ENCODE measurements around the gene SNTB2. TPM values are rescaled to one million over a fixed set of nuclear protein-coding genes. Genes with fewer than 3 reads are reported as not detected.

SNTB2 gene
- total RNA-seq, 1 experiment from 2014 or later: 20.2 TPM

- H3K9me3 ChIP-seq (ENCODE audit: control insufficient read depth, low read depth, low read length): no peaks in the 10 kb centered on the region
- WGBS (ENCODE audit: extremely low coverage, insufficient read length, low lambda C conversion rate): no CpG with 5 or more reads among the region's 1 CpG
- H3K36me3 Mint-ChIP-seq (ENCODE audit: insufficient read depth in 1 of 3, low read depth in 3 of 3): peaks cover 9 to 14% (median 10%) of the 10 kb centered on the region in 3 experiments
- no peaks in the 10 kb centered on the region for H4K20me1 ChIP-seq (ENCODE audit: control insufficient read depth, insufficient read depth, insufficient read length)
- no peak overlapping the region for H4K8ac ChIP-seq (replicated peaks; ENCODE audit: insufficient read length, low read depth, low read length)
- H3K79me1 ChIP-seq (ENCODE audit: insufficient read depth, low read depth, low read length, poor library complexity, severe bottlenecking): no peaks in the 10 kb centered on the region
- H3K18ac ChIP-seq (ENCODE audit: insufficient read length, low read depth, low read length): no peak overlapping the region
- no peaks in the 10 kb centered on the region for H3K27me3 ChIP-seq (ENCODE audit: insufficient read depth, low read length)
- no peaks in the 10 kb centered on the region for H3K9me3 Mint-ChIP-seq
- H3K27me3 Mint-ChIP-seq (ENCODE audit: low read depth): no peaks in the 10 kb centered on the region
- H3K14ac ChIP-seq (ENCODE audit: insufficient read depth, low read length): no peak overlapping the region
- H3T11ph ChIP-seq (ENCODE audit: low read length): no peak overlapping the region
- H3K27ac ChIP-seq (ENCODE audit: insufficient read length, low read depth, low read length): no peak overlapping the region
- no peak overlapping the region for H2BK5ac ChIP-seq (ENCODE audit: insufficient read length, low read length)
- no peak overlapping the region for H3K4me2 ChIP-seq (ENCODE audit: insufficient read depth, insufficient read length, low read length)
- no peak overlapping the region for H3K4ac ChIP-seq (ENCODE audit: low read depth, low read length)
- no peak overlapping the region for H2BK20ac ChIP-seq (ENCODE audit: low read depth, low read length, poor library complexity, severe bottlenecking)
- H3K79me2 ChIP-seq (ENCODE audit: insufficient read depth, low read length): no peaks in the 10 kb centered on the region
- H4K91ac ChIP-seq (ENCODE audit: insufficient read length, low read depth, low read length): no peak overlapping the region
- H3K56ac ChIP-seq (ENCODE audit: insufficient read length, low read depth, low read length): no peak overlapping the region
- no peak overlapping the region for H3K9ac ChIP-seq (ENCODE audit: extremely low read depth, insufficient read length, low read length)
- TF ChIP-seq CTCF (conservative IDR thresholded peaks at IDR 0.05): no peak
- H4K5ac ChIP-seq (ENCODE audit: insufficient read length, low read depth, low read length): no peak overlapping the region
- H3K27ac Mint-ChIP-seq: no peak overlapping the region
- H2AFZ ChIP-seq (ENCODE audit: low read length): no peak overlapping the region
- DNase-seq: no peak
- H2BK15ac ChIP-seq (ENCODE audit: low read depth, low read length): no peak overlapping the region
- H3K4me3 Mint-ChIP-seq: no peak overlapping the region
- H3K4me1 ChIP-seq (ENCODE audit: insufficient read depth, low read length): no peaks in the 10 kb centered on the region
- no peaks in the 10 kb centered on the region for H3K23me2 ChIP-seq (ENCODE audit: insufficient read length, low read depth, low read length, poor library complexity, severe bottlenecking)
- H2BK120ac ChIP-seq (ENCODE audit: low read depth, low read length, poor library complexity, severe bottlenecking): no peak overlapping the region
- no peaks in the 10 kb centered on the region for H3K4me1 Mint-ChIP-seq
- no peak overlapping the region for H2BK12ac ChIP-seq (ENCODE audit: insufficient read length, low read depth, low read length)
- no peak overlapping the region for H3K23ac ChIP-seq (ENCODE audit: insufficient read length, low read depth, low read length)
- H2AK5ac ChIP-seq (ENCODE audit: insufficient read length, low read length): no peak overlapping the region
Measured at GRCh38 chr16:69244336-69244735, 57.4 kb downstream of the SNTB2 start.
